Endothelial cell of umbilical vein (primary cell): ENCODE measurements around the gene EPHA8. TPM values are rescaled to one million over a fixed set of nuclear protein-coding genes. Genes with fewer than 3 reads are reported as not detected.

Source experiments
- BruUV-seq: library from RNA; stranded (reverse); fragments of 400-500 nt; replicated peaks from 2 replicates; lab custom pipeline; 2021; lab: Mats Ljungman, UMichigan
- CTCF ChIA-PET: fragments of 300-600, 350-600 bp; sonication (Branson Sonifier 250); formaldehyde crosslinking; loops from one replicate; lab custom pipeline; 2021; ENCODE audit warnings: antibody characterized with exemption, inconsistent platforms; lab: Charles Lee
- POLR2A ChIA-PET: fragments of 300-600, 350-600 bp; sonication (Branson Sonifier 250); formaldehyde crosslinking; loops from one replicate; lab custom pipeline; 2021; ENCODE audit warnings: antibody characterized with exemption, inconsistent platforms; lab: Charles Lee
- DNase-seq: peaks from one replicate; pipeline ENCODE4 v3.0.0-alpha.2; 2011; ENCODE audit warnings: low read depth, low spot score
- FAIRE-seq: peaks from 2 replicates; lab custom pipeline; 2011; peaks lifted over from hg19 to GRCh38; lab: Jason Lieb, UNC
- H2AFZ ChIP-seq: 2 replicates; pipeline ENCODE4 v1.6.0; 2012; ENCODE audit warnings: low read depth, low read length, control low read depth, inconsistent platforms
- H3K27ac ChIP-seq: 2 replicates; pipeline ENCODE4 v1.5.1; 2011; ENCODE audit warnings: low read depth, mild to moderate bottlenecking, control low read depth, low read length, moderate library complexity; ENCODE audit not compliant: insufficient read depth
- H3K27me3 ChIP-seq, 2 experiments: 2 replicates each; pipeline versions ENCODE4 v1.6.0 to v1.6.1; 2011; ENCODE audit warnings: low read length in 2 of 2, mixed read lengths in 1 of 2; ENCODE audit not compliant: control insufficient read depth in 2 of 2, insufficient read depth in 2 of 2
- H3K36me3 ChIP-seq, 2 experiments: 2 replicates in 1 of 2; 3 replicates in 1 of 2; pipeline ENCODE4 v1.5.1; 2011; ENCODE audit warnings: low read length in 2 of 2, mild to moderate bottlenecking in 1 of 2, moderate library complexity in 1 of 2; ENCODE audit not compliant: control insufficient read depth in 2 of 2, insufficient read depth in 2 of 2; ENCODE audit errors: extremely low read depth in 1 of 2
- H3K4me1 ChIP-seq: 3 replicates; pipeline ENCODE4 v1.5.1; 2011; ENCODE audit warnings: mild to moderate bottlenecking, low read length; ENCODE audit not compliant: control insufficient read depth, insufficient read depth; ENCODE audit errors: extremely low read depth
- H3K4me2 ChIP-seq: 2 replicates; pipeline ENCODE4 v1.6.1; 2011; ENCODE audit warnings: low read length, control low read depth, mixed read lengths; ENCODE audit not compliant: insufficient read depth
- H3K4me3 ChIP-seq, 3 experiments: fragments of 200-600 bp in 1 of 3; sonication (generic), shearing (Covaris generic) in 1 of 3; replicated peaks in 1 of 3; 2 replicates each; pipeline ENCODE4 v1.5.1; 2011 to 2016; ENCODE audit warnings: control low read depth in 3 of 3, low read length in 3 of 3, mild to moderate bottlenecking in 2 of 3, inconsistent platforms in 1 of 3, low read depth in 1 of 3, moderate library complexity in 1 of 3; ENCODE audit not compliant: insufficient read depth in 1 of 3
- H3K79me2 ChIP-seq: 2 replicates; pipeline ENCODE4 v1.6.0; 2012; ENCODE audit warnings: low read length, inconsistent platforms; ENCODE audit not compliant: control insufficient read depth, insufficient read depth
- H3K9ac ChIP-seq: replicated peaks from 2 replicates; pipeline ENCODE3; 2011; ENCODE audit warnings: low read length, control low read depth; ENCODE audit not compliant: insufficient read depth; ENCODE audit errors: extremely low read depth
- H3K9me1 ChIP-seq: replicated peaks from 3 replicates; pipeline ENCODE4 v1.6.0; 2011; ENCODE audit warnings: mild to moderate bottlenecking, low read length; ENCODE audit not compliant: control insufficient read depth, insufficient read depth; ENCODE audit errors: extremely low read depth
- H3K9me3 ChIP-seq: replicated peaks from 2 replicates; pipeline ENCODE4 v1.5.1; 2012; ENCODE audit warnings: low read length, inconsistent platforms; ENCODE audit not compliant: control insufficient read depth, insufficient read depth
- H4K20me1 ChIP-seq: replicated peaks from 2 replicates; pipeline ENCODE3; 2011; ENCODE audit warnings: mild to moderate bottlenecking, low read length; ENCODE audit not compliant: control insufficient read depth, insufficient read depth; ENCODE audit errors: extremely low read depth
- EZH2 ChIP-seq: IDR thresholded peaks from 2 replicates; pipeline ENCODE4 v1.6.1; 2012; ENCODE audit warnings: borderline replicate concordance, low read depth, mild to moderate bottlenecking, moderate library complexity, low read length, inconsistent platforms; ENCODE audit not compliant: severe bottlenecking
- FOS ChIP-seq: IDR thresholded peaks from 2 replicates; pipeline ENCODE4 v1.6.1; 2011; ENCODE audit warnings: mild to moderate bottlenecking, low read length, moderate library complexity, borderline replicate concordance; ENCODE audit not compliant: insufficient read depth
- GATA2 ChIP-seq: IDR thresholded peaks from 2 replicates; pipeline ENCODE4 v1.7.0; 2011; ENCODE audit warnings: low read depth, mild to moderate bottlenecking, moderate library complexity, mixed read lengths, low read length; ENCODE audit not compliant: insufficient read length, insufficient read depth
- JUN ChIP-seq: IDR thresholded peaks from 2 replicates; pipeline ENCODE4 v1.6.1; 2011; ENCODE audit warnings: borderline replicate concordance, low read depth; ENCODE audit not compliant: insufficient read length, insufficient read depth
- MAX ChIP-seq: IDR thresholded peaks from 2 replicates; pipeline ENCODE4 v1.6.1; 2011; ENCODE audit not compliant: insufficient read depth, insufficient read length
- MYC ChIP-seq: IDR thresholded peaks from one replicate; pipeline ENCODE4 v1.6.1; 2011; ENCODE audit warnings: mild to moderate bottlenecking, low read depth, low read length
- POLR2A ChIP-seq: IDR thresholded peaks from 2 replicates; pipeline ENCODE4 v1.6.1; 2012; ENCODE audit warnings: low read depth, mild to moderate bottlenecking, control low read depth, low read length
- POLR2AphosphoS5 ChIP-seq: IDR thresholded peaks from 2 replicates; pipeline ENCODE4 v1.6.1; 2012; ENCODE audit warnings: low read depth, mild to moderate bottlenecking, control low read depth, low read length, moderate library complexity; ENCODE audit not compliant: insufficient read depth
- dilution Hi-C: fragments of 300-500 bp; cut with MboI; formaldehyde crosslinking; loops from one replicate; pipeline ENCODE4 v1.15.0; 2019; ENCODE audit warnings: low sequenced_read_pairs; ENCODE audit not compliant: extremely low pct_ligation_motif_present
- intact Hi-C: fragments of 100-400 bp; cut with micrococcal nuclease; formaldehyde crosslinking; loops from one replicate; pipeline ENCODE4 v1.10.0; 2022
- polyA plus RNA-seq, 4 experiments: library from polyadenylated mRNA; depleted of rRNA in 3 of 4; stranded (reverse) in 3 of 4; unstranded in 1 of 4; fragments of >200 nt; gene quantifications; 2 replicates each; pipeline versions ENCODE4 v1.2.1 to v1.2.3, GENCODE V29; 2011 to 2012; ENCODE audit warnings: missing spikeins in 1 of 4
- total RNA-seq: library from RNA; stranded (reverse); gene quantifications from 2 replicates; pipeline ENCODE4 v1.2.3, GENCODE V29; 2021
- TF ChIP-seq, protein P1 (sequence below), 2 donors: IDR thresholded peaks; 1 replicate in 1 of 2; 2 replicates in 1 of 2; pipeline ENCODE4 v1.5.1; 2011; ENCODE audit warnings: low read length in 2 of 2, mild to moderate bottlenecking in 2 of 2, moderate library complexity in 2 of 2, control low read depth in 1 of 2, inconsistent platforms in 1 of 2, low read depth in 1 of 2; ENCODE audit not compliant: insufficient read depth in 1 of 2; ENCODE audit errors: extremely low read depth in 1 of 2

Gene EPHA8
- total and polyA plus RNA-seq, 2 donors (not counting 3 experiments of a cell fraction or from before 2014, with no cell fraction given) = not detected

DNA sequence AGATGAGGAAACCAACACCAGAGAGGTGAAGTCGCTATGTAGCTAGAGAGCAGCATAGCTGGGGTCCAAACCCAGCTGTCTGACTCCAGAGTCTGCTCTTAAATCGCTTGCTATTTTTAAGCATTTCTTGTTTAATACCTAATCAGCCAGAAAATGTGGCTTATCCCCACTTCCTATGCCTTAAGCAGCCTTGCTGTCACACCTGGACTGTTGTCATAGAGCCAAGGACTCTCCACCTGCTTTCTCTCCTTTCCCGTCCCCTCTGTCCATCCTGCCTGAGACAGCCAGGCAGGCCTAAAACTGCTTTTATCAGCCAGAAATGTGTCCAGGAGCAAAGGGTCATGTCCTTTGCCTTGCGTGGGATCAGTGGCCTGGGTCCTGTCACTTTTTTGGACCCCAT lies 28.3 kb upstream of the EPHA8 start:
- Histone ChIP-seq H3K4me1 (peaks cover 6% of the 10 kb centered on the region), H3K9me3 (no peaks in the 10 kb centered on the region), H3K4me3 (no peak overlapping the region), H3K9me1 (no peaks in the 10 kb centered on the region), H4K20me1 (no peaks in the 10 kb centered on the region), H2AFZ (no peak overlapping the region), H3K4me2 (no peak overlapping the region), H3K27me3 (no peaks in the 10 kb centered on the region), H3K36me3 (no peaks in the 10 kb centered on the region), H3K79me2 (no peaks in the 10 kb centered on the region), H3K9ac (no peak overlapping the region), H3K27ac (no peak overlapping the region)
- CTCF ChIA-PET = no interaction called here
- TF ChIP-seq POLR2A = no peak
- no peak for TF ChIP-seq EZH2
- no peak for TF ChIP-seq GATA2
- TF ChIP-seq JUN = no peak
- TF ChIP-seq MYC = no peak
- TF ChIP-seq MAX = no peak
- no peak for TF ChIP-seq FOS
- TF ChIP-seq POLR2AphosphoS5 = no peak
- POLR2A ChIA-PET = no interaction called here
- dilution Hi-C loops (no loop called here), intact Hi-C loops (no loop called here)
- no TSS peak for BruUV-seq
- DNase-seq = no peak
- FAIRE-seq = no peak

- intact Hi-C loops = no loop called here
- TF ChIP-seq EZH2 = no peak
- no peak for TF ChIP-seq POLR2A
- no peak for TF ChIP-seq POLR2AphosphoS5
- TF ChIP-seq, protein P1, sequence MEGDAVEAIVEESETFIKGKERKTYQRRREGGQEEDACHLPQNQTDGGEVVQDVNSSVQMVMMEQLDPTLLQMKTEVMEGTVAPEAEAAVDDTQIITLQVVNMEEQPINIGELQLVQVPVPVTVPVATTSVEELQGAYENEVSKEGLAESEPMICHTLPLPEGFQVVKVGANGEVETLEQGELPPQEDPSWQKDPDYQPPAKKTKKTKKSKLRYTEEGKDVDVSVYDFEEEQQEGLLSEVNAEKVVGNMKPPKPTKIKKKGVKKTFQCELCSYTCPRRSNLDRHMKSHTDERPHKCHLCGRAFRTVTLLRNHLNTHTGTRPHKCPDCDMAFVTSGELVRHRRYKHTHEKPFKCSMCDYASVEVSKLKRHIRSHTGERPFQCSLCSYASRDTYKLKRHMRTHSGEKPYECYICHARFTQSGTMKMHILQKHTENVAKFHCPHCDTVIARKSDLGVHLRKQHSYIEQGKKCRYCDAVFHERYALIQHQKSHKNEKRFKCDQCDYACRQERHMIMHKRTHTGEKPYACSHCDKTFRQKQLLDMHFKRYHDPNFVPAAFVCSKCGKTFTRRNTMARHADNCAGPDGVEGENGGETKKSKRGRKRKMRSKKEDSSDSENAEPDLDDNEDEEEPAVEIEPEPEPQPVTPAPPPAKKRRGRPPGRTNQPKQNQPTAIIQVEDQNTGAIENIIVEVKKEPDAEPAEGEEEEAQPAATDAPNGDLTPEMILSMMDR (IDR thresholded peaks at IDR 0.05; ENCODE audit: extremely low read depth in 1 of 2, insufficient read depth in 1 of 2, low read depth in 1 of 2, low read length in 2 of 2) = no peak
- no peak for TF ChIP-seq MAX
- TF ChIP-seq GATA2 = no peak
- TF ChIP-seq JUN = no peak
- TF ChIP-seq FOS = no peak
- TF ChIP-seq MYC = no peak
- BruUV-seq = no TSS peak
- H3K27ac ChIP-seq = no peak overlapping the region
- no peaks in the 10 kb centered on the region for H4K20me1 ChIP-seq
- no peaks in the 10 kb centered on the region for H3K36me3 ChIP-seq
- no peak overlapping the region for H3K4me2 ChIP-seq
- H2AFZ ChIP-seq = no peak overlapping the region
- H3K27me3 ChIP-seq = no peaks in the 10 kb centered on the region
- dilution Hi-C loops = no loop called here
- H3K9me3 ChIP-seq = no peaks in the 10 kb centered on the region
- DNase-seq (no peak), FAIRE-seq (no peak)
- no peak overlapping the region for H3K9ac ChIP-seq
- H3K9me1 ChIP-seq = no peaks in the 10 kb centered on the region
- peaks cover 3% of the 10 kb centered on the region for H3K4me1 ChIP-seq
- no peak overlapping the region for H3K4me3 ChIP-seq
- no peaks in the 10 kb centered on the region for H3K79me2 ChIP-seq
- POLR2A ChIA-PET = no interaction called here
- CTCF ChIA-PET = no interaction called here
Measured at GRCh38 chr1:22535399-22535798, 27.9 kb upstream of the EPHA8 start.
